Transverse colon (tissue), 4 donors: ENCODE data around the gene CYSTM1. TPM values are rescaled to one million over a fixed set of nuclear protein-coding genes. Genes with fewer than 3 reads are reported as not detected.

Experiments
- DNase-seq: peaks from one replicate; pipeline ENCODE4 v3.0.0-alpha.2; 2019
- H3K27ac ChIP-seq, 4 donors: fragments of 200-600 bp; sonication (generic); 2 replicates each; pipeline ENCODE4 v1.5.1; 2016 to 2018; ENCODE audit warnings: inconsistent platforms in 4 of 4
- H3K27me3 ChIP-seq: fragments of 200-600 bp; sonication (generic); 2 replicates; pipeline ENCODE4 v1.5.1; 2017; ENCODE audit warnings: inconsistent platforms
- H3K36me3 ChIP-seq, 4 donors: fragments of 200-600 bp; sonication (generic); 2 replicates each; pipeline ENCODE4 v1.5.1; 2017 to 2019; ENCODE audit warnings: inconsistent platforms in 4 of 4
- H3K4me1 ChIP-seq, 4 donors: fragments of 200-600 bp; sonication (generic); 2 replicates each; pipeline ENCODE4 v1.5.1; 2017 to 2020; ENCODE audit warnings: inconsistent platforms in 4 of 4
- H3K4me3 ChIP-seq, 4 donors: fragments of 200-600 bp; sonication (generic); 1 replicate in 1 of 4; 2 replicates in 3 of 4; pipeline versions ENCODE4 v1.5.1 to v1.6.1; 2017 to 2019; ENCODE audit warnings: inconsistent platforms in 4 of 4
- H3K9me3 ChIP-seq, 2 donors: fragments of 200-600 bp; sonication (generic); 2 replicates each; pipeline ENCODE4 v1.5.1; 2017 to 2019; ENCODE audit warnings: inconsistent platforms in 2 of 2
- CTCF ChIP-seq, 5 experiments: fragments of 200-600 bp in 3 of 5; fragments of 450-650 bp in 2 of 5; sonication (generic) in 3 of 5; IDR thresholded peaks; 1 replicate in 2 of 5; 2 replicates in 3 of 5; pipeline ENCODE4 v1.5.1; 2016 to 2017; ENCODE audit warnings: antibody characterized with exemption in 5 of 5, inconsistent platforms in 3 of 5, mild to moderate bottlenecking in 2 of 5, moderate library complexity in 1 of 5
- EP300 ChIP-seq: sonication (generic); formaldehyde crosslinking; IDR thresholded peaks from one replicate; pipeline ENCODE4 v1.6.1; 2017; ENCODE audit warnings: antibody characterized with exemption, low read depth
- POLR2A ChIP-seq: fragments of 450-650 bp; IDR thresholded peaks from one replicate; pipeline ENCODE4 v1.6.1; 2016; ENCODE audit warnings: antibody characterized with exemption, mild to moderate bottlenecking, moderate library complexity
- POLR2AphosphoS5 ChIP-seq, 3 donors: sonication (generic); formaldehyde crosslinking; IDR thresholded peaks; one replicate each; pipeline ENCODE4 v1.6.1; 2016; ENCODE audit warnings: antibody characterized with exemption in 3 of 3
- WGBS, 2 donors: methylation state at CpG; one replicate each; pipeline ENCODE4 v1.1.5; 2018; ENCODE audit warnings: low coverage in 1 of 2; 5-methylcytosine and 5-hydroxymethylcytosine counted together
- in situ Hi-C, 4 donors: fragments of 200-750 bp; cut with MboI; loops; one replicate each; pipeline versions ENCODE4 v1.15.0 to v1.15.1; 2017; ENCODE audit warnings: low sequenced_read_pairs in 3 of 4, low pct_ligation_motif_present in 1 of 4, low pct_unique_long_range_greater_than_20kb in 1 of 4
- intact Hi-C: fragments of 100-400 bp; cut with DNase I; formaldehyde crosslinking; loops from one replicate; pipeline ENCODE4 v1.15.1; 2023; ENCODE audit warnings: low total_unique reads
- total RNA-seq, 4 donors: library from RNA; depleted of rRNA; stranded (reverse); fragments of >200 nt; gene quantifications; one replicate each; pipeline ENCODE4 v1.1.0, GENCODE V29; 2016

The CYSTM1 gene
- total RNA-seq, 4 donors from 2014 or later = 32.8 to 264 (median 107) TPM

DNA sequence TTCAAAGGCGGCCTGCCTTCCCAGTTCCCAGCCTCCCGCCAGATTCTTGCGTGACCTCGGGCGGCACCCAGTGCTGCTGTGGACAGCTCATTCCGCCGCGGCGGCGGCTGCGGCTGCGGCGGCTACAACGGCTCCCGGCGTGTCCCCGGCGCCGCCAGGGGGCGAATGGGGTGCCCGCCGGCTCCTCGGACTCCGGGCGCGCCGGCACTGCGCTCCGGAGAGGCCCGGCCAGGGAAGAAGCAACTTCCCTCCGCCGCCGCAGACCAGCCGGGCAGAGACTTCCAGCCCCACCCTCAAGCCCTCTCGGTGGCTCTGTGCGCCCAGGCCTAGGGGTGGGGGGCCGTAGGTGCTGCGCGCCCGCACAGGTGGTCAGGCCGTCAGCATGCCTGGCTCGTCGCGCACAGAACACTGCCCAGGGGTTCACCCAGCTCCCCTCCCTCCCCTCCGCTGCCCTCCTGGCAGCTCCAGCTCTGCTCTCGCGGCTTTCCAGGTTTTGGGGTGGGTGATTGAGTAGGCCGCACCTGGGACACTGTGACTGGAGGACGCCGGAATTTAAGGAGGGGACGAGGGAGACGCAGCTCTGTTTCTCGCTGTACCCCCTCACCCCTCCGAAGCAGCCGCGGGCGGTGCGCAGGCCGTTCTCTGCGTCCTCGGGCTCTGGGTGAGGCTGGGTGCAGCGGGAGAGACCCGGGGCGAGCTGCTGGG is 29.0 kb upstream of the CYSTM1 start:
- H3K4me1 ChIP-seq = peaks cover 11 to 20% (median 16%) of the 10 kb centered on the region in 4 donors
- H3K27me3 ChIP-seq = no peaks in the 10 kb centered on the region
- H3K27ac ChIP-seq = no peak overlapping the region
- 18% methylated on average over 43 of the region's 64 CpGs; no CpG with 5 or more reads in 1 of the 2 donors for WGBS, 2 donors
- intact Hi-C loops = no loop called here
- TF ChIP-seq POLR2A = no peak
- peak; percentile 15 to 78 (median 69) for TF ChIP-seq CTCF (IDR thresholded peaks at IDR 0.05)
- TF ChIP-seq EP300 = no peak
- TF ChIP-seq POLR2AphosphoS5 (IDR thresholded peaks at IDR 0.05) = no peak
- peak overlapping the region; percentile 10 to 48 (median 28) for H3K4me3 ChIP-seq
- no peaks in the 10 kb centered on the region for H3K9me3 ChIP-seq
- in situ Hi-C loops = no loop called here
- no peaks in the 10 kb centered on the region for H3K36me3 ChIP-seq
- peak; percentile 76 for DNase-seq

DNA sequence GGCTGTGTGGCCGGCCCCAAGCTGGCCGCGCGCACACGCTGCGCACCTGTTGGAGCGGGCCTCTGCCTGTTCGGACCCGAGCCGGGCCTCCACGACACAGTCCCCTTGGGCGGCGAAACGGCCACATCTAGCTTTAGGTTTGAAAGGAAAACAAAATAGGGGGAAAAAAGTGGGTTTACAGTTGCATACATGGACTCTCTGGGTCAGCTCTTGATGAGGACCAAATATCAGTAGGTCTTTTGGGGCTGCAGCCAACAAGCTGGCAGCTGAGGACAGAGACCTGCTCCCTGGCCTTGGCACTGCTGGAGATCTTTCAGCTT is 28.5 kb upstream of the CYSTM1 start:
- WGBS, 2 donors = 68% methylated on average over 14 of the region's 14 CpGs; no CpG with 5 or more reads in 1 of the 2 donors
- intact Hi-C loops (no loop called here), in situ Hi-C loops (no loop called here)

DNA sequence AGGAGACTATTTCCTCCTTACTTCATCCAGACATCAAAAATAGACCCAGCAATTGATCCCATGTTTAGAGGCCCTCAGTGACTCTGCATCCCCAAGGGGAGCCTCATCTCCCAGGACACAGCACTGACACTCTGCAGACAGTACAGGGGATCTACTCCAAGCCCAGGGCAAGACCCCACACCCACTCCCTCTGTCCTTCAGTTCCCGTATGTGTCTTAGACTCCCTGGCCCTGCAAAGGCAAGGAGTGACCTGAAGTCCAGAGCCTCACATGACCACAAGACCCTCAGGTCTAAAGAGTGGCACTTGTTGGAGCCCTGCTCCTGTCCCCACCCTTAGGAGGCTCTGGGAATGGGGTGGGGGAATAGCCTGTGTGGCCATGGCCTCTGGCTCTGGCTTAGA is 27.5 kb upstream of the CYSTM1 start:
- TF ChIP-seq POLR2A = no peak
- no peak for TF ChIP-seq EP300
- TF ChIP-seq POLR2AphosphoS5 (IDR thresholded peaks at IDR 0.05) = no peak
- no peak for TF ChIP-seq CTCF (IDR thresholded peaks at IDR 0.05)
- DNase-seq = no peak
- in situ Hi-C loops = no loop called here
- Histone ChIP-seq H3K4me1 (peaks cover 11 to 19% (median 15%) of the 10 kb centered on the region in 4 donors), H3K4me3 (no peak overlapping the region), H3K9me3 (no peaks in the 10 kb centered on the region), H3K36me3 (no peaks in the 10 kb centered on the region), H3K27me3 (no peaks in the 10 kb centered on the region), H3K27ac (no peak overlapping the region)
- intact Hi-C loops = no loop called here
- 100% methylated on average over 1 of the region's 1 CpG; no CpG with 5 or more reads in 1 of the 2 donors for WGBS, 2 donors

More for the DNA sequence above, 28.5 kb upstream of the CYSTM1 start:
- no peaks in the 10 kb centered on the region for H3K9me3 ChIP-seq
- no peak for DNase-seq
- peak overlapping the region in 1 of 4 donors; percentile 48 for H3K4me3 ChIP-seq
- H3K4me1 ChIP-seq = peaks cover 11 to 19% (median 15%) of the 10 kb centered on the region in 4 donors
- H3K27ac ChIP-seq = no peak overlapping the region
- no peaks in the 10 kb centered on the region for H3K27me3 ChIP-seq
- TF ChIP-seq POLR2A (no peak), POLR2AphosphoS5 (IDR thresholded peaks at IDR 0.05) (no peak), CTCF (IDR thresholded peaks at IDR 0.05) (no peak), EP300 (no peak)
- no peaks in the 10 kb centered on the region for H3K36me3 ChIP-seq

- no peak for DNase-seq
- 58 to 60% methylated on average over 4 to 6 of the region's 6 CpGs for WGBS, 2 donors
Observed at GRCh38 chr5:140148508-140148907, 26.5 kb upstream of the CYSTM1 start.

More at GRCh38 chr5:140148508-140148907, 26.5 kb upstream of the CYSTM1 start:
- H3K4me3 ChIP-seq = no peak overlapping the region
- H3K4me1 ChIP-seq = peaks cover 11 to 19% (median 15%) of the 10 kb centered on the region in 4 donors
- TF ChIP-seq CTCF (IDR thresholded peaks at IDR 0.05) (no peak), EP300 (no peak), POLR2AphosphoS5 (IDR thresholded peaks at IDR 0.05) (no peak), POLR2A (no peak)
- no peaks in the 10 kb centered on the region for H3K9me3 ChIP-seq
- intact Hi-C loops (no loop called here), in situ Hi-C loops (no loop called here)
- H3K27ac ChIP-seq = no peak overlapping the region
- no peaks in the 10 kb centered on the region for H3K27me3 ChIP-seq
- H3K36me3 ChIP-seq = no peaks in the 10 kb centered on the region
